Tibial artery (tissue), 4 donors: ENCODE measurements around the gene NDC80.

ENCODE experiments used
- DNase-seq, 2 donors: peaks; one replicate each; pipeline ENCODE4 v3.0.0-alpha.2; 2019
- H3K27ac ChIP-seq, 2 donors: fragments of 200-600 bp; sonication (generic) in 1 of 2; 1 replicate in 1 of 2; 2 replicates in 1 of 2; pipeline ENCODE4 v1.5.1; 2018 to 2019; ENCODE audit warnings: mild to moderate bottlenecking in 1 of 2
- H3K27me3 ChIP-seq, 2 donors: fragments of 200-600 bp; sonication (generic) in 1 of 2; one replicate each; pipeline versions ENCODE4 v1.5.1 to v1.6.0; 2016 to 2019
- H3K36me3 ChIP-seq, 3 donors: fragments of 200-600 bp; sonication (generic) in 2 of 3; one replicate each; pipeline ENCODE4 v1.5.1; 2016 to 2019; ENCODE audit warnings: mild to moderate bottlenecking in 2 of 3
- H3K4me1 ChIP-seq, 4 donors: fragments of 200-600 bp; sonication (generic) in 2 of 4; 1 replicate in 3 of 4; 2 replicates in 1 of 4; pipeline ENCODE4 v1.5.1; 2016 to 2019
- H3K4me3 ChIP-seq, 2 donors: fragments of 200-600 bp; sonication (generic) in 1 of 2; 1 replicate in 1 of 2; 2 replicates in 1 of 2; pipeline ENCODE4 v1.5.1; 2018 to 2019; ENCODE audit warnings: mild to moderate bottlenecking in 2 of 2
- H3K9me3 ChIP-seq, 3 donors: fragments of 200-600 bp; sonication (generic) in 1 of 3; one replicate each; pipeline ENCODE4 v1.5.1; 2016 to 2019
- intact Hi-C: fragments of 100-400 bp; cut with DNase I; formaldehyde crosslinking; loops from one replicate; pipeline ENCODE4 v1.15.0; 2023; ENCODE audit warnings: low total_unique reads
- TF ChIP-seq, protein P1 (sequence below), 2 experiments: fragments of 200-600 bp in 1 of 2; fragments of 450-650 bp in 1 of 2; IDR thresholded peaks; one replicate each; pipeline ENCODE4 v1.5.1; 2017 to 2019; ENCODE audit warnings: antibody characterized with exemption in 2 of 2, mild to moderate bottlenecking in 1 of 2, moderate library complexity in 1 of 2

Gene NDC80

DNA sequence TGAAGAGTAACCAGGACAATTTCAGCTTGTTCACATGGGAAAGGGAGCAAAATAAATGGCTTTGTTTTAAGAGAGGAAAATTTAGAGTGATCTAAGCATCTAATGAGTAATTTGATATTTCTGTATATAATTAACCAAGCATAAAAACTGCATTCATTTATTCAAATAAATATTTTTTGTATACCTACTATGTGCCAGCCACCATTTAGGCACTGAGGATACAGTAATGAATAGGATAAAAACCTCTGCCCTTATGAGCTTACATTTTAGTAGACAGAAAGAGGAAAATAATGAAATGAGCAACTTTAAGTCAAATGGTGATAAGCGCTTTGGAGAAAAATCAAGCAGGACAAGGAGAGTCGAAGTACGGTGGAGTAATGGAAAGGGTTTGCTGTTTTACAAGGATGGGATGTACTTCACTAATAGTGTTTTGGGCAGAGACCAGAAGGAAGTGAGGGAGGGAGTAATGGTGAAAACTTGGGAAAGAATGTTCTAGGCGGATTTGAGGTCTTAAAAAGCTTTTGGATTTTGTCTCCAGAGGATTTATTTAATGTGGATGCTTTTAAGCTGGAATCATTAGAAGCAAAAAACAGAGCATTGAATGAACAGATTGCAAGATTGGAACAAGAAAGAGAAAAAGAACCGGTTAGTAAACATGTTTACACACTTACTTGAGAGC, 17.4 kb downstream of the NDC80 start:
- no peak overlapping the region for H3K27ac ChIP-seq
- no peak for DNase-seq
- H3K4me1 ChIP-seq: no peaks in the 10 kb centered on the region

DNA sequence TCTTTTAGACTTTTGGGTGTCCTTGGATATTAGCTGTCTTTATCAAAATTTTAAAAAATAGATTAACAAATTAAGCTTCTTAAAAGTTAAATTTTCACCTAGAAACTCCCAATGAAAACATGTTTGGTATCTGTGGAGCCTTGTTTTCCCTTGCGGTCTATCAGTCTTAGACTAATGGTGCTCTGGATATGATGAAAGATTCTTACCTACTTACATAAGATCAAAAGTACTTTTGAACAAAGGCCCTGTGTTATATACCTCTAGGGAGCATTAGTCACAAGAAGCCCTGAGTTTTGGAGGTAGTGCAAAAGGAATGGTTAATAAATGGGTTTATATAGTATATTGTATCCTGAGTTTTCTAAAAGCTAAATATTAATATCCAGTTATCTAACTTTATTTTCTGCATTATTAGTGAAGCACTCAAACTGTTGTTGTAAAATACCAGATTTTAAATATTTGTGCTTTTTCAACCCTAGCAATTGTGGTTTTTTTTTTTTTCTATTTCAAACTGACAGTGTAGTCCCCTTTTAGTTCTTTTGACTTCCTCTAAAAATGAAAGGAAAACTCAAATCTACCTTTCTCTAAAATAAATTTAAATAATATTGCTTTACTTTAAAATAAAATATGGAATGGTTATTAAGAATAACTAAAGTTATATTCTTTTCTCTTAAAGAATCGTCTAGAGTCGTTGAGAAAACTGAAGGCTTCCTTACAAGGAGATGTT, 18.1 kb downstream of the NDC80 start:
- H3K36me3 ChIP-seq: no peaks in the 10 kb centered on the region
- intact Hi-C loops: no loop called here
- H3K4me1 ChIP-seq: no peaks in the 10 kb centered on the region
- no peak for DNase-seq
- H3K9me3 ChIP-seq: no peaks in the 10 kb centered on the region
- H3K4me3 ChIP-seq: no peak overlapping the region
- no peak overlapping the region for H3K27ac ChIP-seq
- no peaks in the 10 kb centered on the region for H3K27me3 ChIP-seq
- TF ChIP-seq, protein P1, sequence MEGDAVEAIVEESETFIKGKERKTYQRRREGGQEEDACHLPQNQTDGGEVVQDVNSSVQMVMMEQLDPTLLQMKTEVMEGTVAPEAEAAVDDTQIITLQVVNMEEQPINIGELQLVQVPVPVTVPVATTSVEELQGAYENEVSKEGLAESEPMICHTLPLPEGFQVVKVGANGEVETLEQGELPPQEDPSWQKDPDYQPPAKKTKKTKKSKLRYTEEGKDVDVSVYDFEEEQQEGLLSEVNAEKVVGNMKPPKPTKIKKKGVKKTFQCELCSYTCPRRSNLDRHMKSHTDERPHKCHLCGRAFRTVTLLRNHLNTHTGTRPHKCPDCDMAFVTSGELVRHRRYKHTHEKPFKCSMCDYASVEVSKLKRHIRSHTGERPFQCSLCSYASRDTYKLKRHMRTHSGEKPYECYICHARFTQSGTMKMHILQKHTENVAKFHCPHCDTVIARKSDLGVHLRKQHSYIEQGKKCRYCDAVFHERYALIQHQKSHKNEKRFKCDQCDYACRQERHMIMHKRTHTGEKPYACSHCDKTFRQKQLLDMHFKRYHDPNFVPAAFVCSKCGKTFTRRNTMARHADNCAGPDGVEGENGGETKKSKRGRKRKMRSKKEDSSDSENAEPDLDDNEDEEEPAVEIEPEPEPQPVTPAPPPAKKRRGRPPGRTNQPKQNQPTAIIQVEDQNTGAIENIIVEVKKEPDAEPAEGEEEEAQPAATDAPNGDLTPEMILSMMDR (IDR thresholded peaks at IDR 0.05): no peak

More for the DNA sequence above, 17.4 kb downstream of the NDC80 start:
- no peaks in the 10 kb centered on the region for H3K27me3 ChIP-seq
- intact Hi-C loops: no loop called here
- H3K36me3 ChIP-seq: no peaks in the 10 kb centered on the region
- H3K4me3 ChIP-seq: no peak overlapping the region
- TF ChIP-seq, protein P1 (IDR thresholded peaks at IDR 0.05): no peak
- H3K9me3 ChIP-seq: no peaks in the 10 kb centered on the region

DNA sequence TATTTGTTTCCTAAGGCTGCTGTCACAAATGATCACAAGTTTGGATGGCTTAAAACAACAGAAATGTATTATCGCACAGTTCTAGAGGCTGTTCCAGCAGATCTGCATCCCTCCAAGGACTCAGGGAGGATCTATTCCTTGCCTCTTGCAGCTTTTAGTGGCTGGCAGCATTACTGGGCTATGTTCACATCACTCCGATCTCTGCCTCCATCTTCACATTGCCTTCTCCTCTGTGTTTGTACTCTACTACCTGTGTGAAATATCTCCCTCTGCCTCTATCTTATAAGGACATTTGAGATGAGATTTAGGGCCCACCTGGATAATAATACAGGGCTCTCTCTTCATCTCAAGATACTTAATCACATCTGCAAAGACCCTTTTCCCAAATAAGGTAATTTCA, 18.9 kb downstream of the NDC80 start:
- intact Hi-C loops: no loop called here
- H3K36me3 ChIP-seq: no peaks in the 10 kb centered on the region
- no peak overlapping the region for H3K27ac ChIP-seq
- TF ChIP-seq, protein P1 (IDR thresholded peaks at IDR 0.05): no peak
- no peaks in the 10 kb centered on the region for H3K27me3 ChIP-seq
- no peak for DNase-seq
- H3K9me3 ChIP-seq: no peaks in the 10 kb centered on the region
- no peaks in the 10 kb centered on the region for H3K4me1 ChIP-seq
- no peak overlapping the region for H3K4me3 ChIP-seq

DNA sequence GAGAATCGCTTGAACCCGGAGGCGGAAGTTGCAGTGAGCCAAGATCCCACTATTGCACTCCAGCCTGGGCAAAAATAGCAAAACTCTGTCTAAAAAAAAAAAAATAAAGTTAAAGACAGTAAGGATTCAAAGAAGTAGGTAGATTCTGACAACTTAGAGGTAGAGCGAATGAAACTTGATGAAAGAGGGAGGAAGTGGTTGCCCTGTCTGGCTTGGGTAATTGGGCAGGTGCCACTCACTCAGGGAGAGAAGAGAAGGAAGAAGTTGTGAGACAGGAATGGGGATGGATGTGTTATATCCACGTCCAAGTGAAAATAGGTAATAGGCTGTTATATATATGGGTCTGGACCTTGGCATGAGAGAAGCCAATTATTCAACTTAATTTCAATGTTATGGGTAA, 26.3 kb downstream of the NDC80 start:
- DNase-seq: no peak
- H3K27ac ChIP-seq: no peak overlapping the region
- TF ChIP-seq, protein P1 (IDR thresholded peaks at IDR 0.05): no peak
- H3K36me3 ChIP-seq: no peaks in the 10 kb centered on the region
- H3K27me3 ChIP-seq: no peaks in the 10 kb centered on the region
- no peaks in the 10 kb centered on the region for H3K9me3 ChIP-seq
- no peaks in the 10 kb centered on the region for H3K4me1 ChIP-seq
- intact Hi-C loops: no loop called here
- no peak overlapping the region for H3K4me3 ChIP-seq

DNA sequence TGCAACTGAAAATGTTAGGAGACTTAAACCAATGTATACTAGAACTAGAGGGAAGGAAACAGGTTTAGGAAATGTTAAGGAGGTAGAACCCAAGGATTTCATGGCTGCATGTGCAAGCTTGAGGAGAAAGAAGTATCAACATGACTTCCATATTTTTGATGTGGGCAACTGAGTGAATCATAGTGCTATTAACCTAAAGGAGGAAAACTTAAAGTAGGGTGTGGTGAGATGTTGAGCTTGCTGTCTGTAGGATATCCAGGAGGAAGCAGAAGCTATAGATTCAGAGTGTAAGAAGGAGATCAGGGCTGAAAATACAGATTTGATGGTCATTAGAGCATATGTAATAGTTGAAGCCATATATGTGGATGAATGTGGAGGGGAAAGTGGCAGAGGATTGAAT, 31.5 kb downstream of the NDC80 start:
- no peaks in the 10 kb centered on the region for H3K9me3 ChIP-seq
- H3K4me3 ChIP-seq: no peak overlapping the region
- DNase-seq: no peak
- H3K36me3 ChIP-seq: no peaks in the 10 kb centered on the region
- H3K27ac ChIP-seq: no peak overlapping the region
- TF ChIP-seq, protein P1 (IDR thresholded peaks at IDR 0.05): no peak
- intact Hi-C loops: no loop called here
- no peaks in the 10 kb centered on the region for H3K27me3 ChIP-seq
- no peaks in the 10 kb centered on the region for H3K4me1 ChIP-seq
